22Rv1 (cell line): ENCODE measurements around the gene RAP1GAP2.

Source experiments
- ZFX ChIP-seq: fragments of 450-650 bp; IDR thresholded peaks from 2 replicates; pipeline ENCODE4 v1.6.1; 2017; ENCODE audit warnings: antibody characterized with exemption, borderline replicate concordance
- TF ChIP-seq, protein P1 (sequence below): fragments of 450-650 bp; IDR thresholded peaks from 2 replicates; pipeline ENCODE4 v1.5.1; 2017; ENCODE audit warnings: mild to moderate bottlenecking

DNA sequence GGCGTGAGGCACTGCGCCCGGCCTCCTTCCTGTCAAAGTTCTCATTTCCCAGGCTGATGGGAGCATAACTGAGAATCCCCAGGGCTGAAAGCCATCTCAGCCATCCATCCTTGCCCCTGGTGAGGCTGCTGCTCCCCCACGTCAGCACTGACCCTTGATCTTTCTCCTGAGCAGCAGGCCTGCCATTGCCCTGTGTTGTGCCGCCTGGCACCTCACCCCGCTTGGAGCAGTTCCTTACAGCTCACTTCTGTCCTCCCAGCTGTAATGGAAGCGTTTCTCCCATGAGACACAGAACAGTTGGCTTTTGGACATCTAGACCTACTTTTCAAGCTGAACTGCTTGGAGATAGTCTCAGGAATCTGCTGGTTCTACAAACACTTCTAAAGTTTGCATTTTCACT lies 215.7 kb downstream of the RAP1GAP2 start:
- TF ChIP-seq, protein P1, sequence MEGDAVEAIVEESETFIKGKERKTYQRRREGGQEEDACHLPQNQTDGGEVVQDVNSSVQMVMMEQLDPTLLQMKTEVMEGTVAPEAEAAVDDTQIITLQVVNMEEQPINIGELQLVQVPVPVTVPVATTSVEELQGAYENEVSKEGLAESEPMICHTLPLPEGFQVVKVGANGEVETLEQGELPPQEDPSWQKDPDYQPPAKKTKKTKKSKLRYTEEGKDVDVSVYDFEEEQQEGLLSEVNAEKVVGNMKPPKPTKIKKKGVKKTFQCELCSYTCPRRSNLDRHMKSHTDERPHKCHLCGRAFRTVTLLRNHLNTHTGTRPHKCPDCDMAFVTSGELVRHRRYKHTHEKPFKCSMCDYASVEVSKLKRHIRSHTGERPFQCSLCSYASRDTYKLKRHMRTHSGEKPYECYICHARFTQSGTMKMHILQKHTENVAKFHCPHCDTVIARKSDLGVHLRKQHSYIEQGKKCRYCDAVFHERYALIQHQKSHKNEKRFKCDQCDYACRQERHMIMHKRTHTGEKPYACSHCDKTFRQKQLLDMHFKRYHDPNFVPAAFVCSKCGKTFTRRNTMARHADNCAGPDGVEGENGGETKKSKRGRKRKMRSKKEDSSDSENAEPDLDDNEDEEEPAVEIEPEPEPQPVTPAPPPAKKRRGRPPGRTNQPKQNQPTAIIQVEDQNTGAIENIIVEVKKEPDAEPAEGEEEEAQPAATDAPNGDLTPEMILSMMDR, result no peak
- TF ChIP-seq ZFX, result no peak
